Measurements from ENCODE around the gene PLXNC1. TPM values are rescaled to one million over a fixed set of nuclear protein-coding genes. Genes with fewer than 3 reads are reported as not detected.

Gene PLXNC1
- not detected in 2 replicates for total RNA-seq (2014; rRNA removed; shearing (Covaris generic))

GRCh38 chr12:94147991-94148738, at the start of gene PLXNC1:
Gene PLXNC1, plus strand, starts transcription at chr12:94148577. Its CDS starts 395 bp downstream, at chr12:94148972.
- in situ Hi-C loops (cut with HindIII; ENCODE audit: low sequenced_read_pairs) = no loop called here
- DNase-seq (ENCODE audit: low spot score) = peak; percentile 78

- in situ Hi-C loops (cut with HindIII; ENCODE audit: low sequenced_read_pairs) = no loop called here
- DNase-seq (ENCODE audit: low spot score) = no peak
These were observed 49.2 kb upstream of the PLXNC1 start for GRCh38 chr12:94099191-94099590.

GRCh38 chr12:94099632-94100031, 48.7 kb upstream of the PLXNC1 start:
- in situ Hi-C loops (cut with HindIII; ENCODE audit: low sequenced_read_pairs) = no loop called here

GRCh38 chr12:94100211-94100627, 48.2 kb upstream of the PLXNC1 start:
- DNase-seq (ENCODE audit: low spot score) = no peak
- in situ Hi-C loops (cut with HindIII; ENCODE audit: low sequenced_read_pairs) = no loop called here

More at GRCh38 chr12:94099632-94100031, 48.7 kb upstream of the PLXNC1 start:
- no peak for DNase-seq (ENCODE audit: low spot score)

GRCh38 chr12:94100990-94101737, 47.2 kb upstream of the PLXNC1 start:
- DNase-seq (ENCODE audit: low spot score) = peak; percentile 62
- in situ Hi-C loops (cut with HindIII; ENCODE audit: low sequenced_read_pairs) = no loop called here

GRCh38 chr12:94101738-94102660, 46.4 kb upstream of the PLXNC1 start:
- DNase-seq (ENCODE audit: low spot score) = peak; percentile 87
- in situ Hi-C loops (cut with HindIII; ENCODE audit: low sequenced_read_pairs) = no loop called here

- in situ Hi-C loops (cut with HindIII; ENCODE audit: low sequenced_read_pairs) = no loop called here
- no peak for DNase-seq (ENCODE audit: low spot score)
These were observed 44.4 kb upstream of the PLXNC1 start for GRCh38 chr12:94103986-94104385.

GRCh38 chr12:94107910-94108309, 40.5 kb upstream of the PLXNC1 start:
- DNase-seq (ENCODE audit: low spot score) = no peak
- in situ Hi-C loops (cut with HindIII; ENCODE audit: low sequenced_read_pairs) = no loop called here

- DNase-seq (ENCODE audit: low spot score) = no peak
- in situ Hi-C loops (cut with HindIII; ENCODE audit: low sequenced_read_pairs) = no loop called here
These were observed 39.2 kb upstream of the PLXNC1 start for GRCh38 chr12:94109160-94109559.

- in situ Hi-C loops (cut with HindIII; ENCODE audit: low sequenced_read_pairs) = no loop called here
- no peak for DNase-seq (ENCODE audit: low spot score)
These were observed 38.1 kb upstream of the PLXNC1 start for GRCh38 chr12:94110258-94110657.

GRCh38 chr12:94111302-94111701, 37.1 kb upstream of the PLXNC1 start:
- in situ Hi-C loops (cut with HindIII; ENCODE audit: low sequenced_read_pairs) = no loop called here
- no peak for DNase-seq (ENCODE audit: low spot score)

GRCh38 chr12:94112121-94112520, 36.3 kb upstream of the PLXNC1 start:
- in situ Hi-C loops (cut with HindIII; ENCODE audit: low sequenced_read_pairs) = no loop called here
- DNase-seq (ENCODE audit: low spot score) = no peak

GRCh38 chr12:94114166-94114565, 34.2 kb upstream of the PLXNC1 start:
- in situ Hi-C loops (cut with HindIII; ENCODE audit: low sequenced_read_pairs) = no loop called here
- DNase-seq (ENCODE audit: low spot score) = no peak

GRCh38 chr12:94116191-94116590, 32.2 kb upstream of the PLXNC1 start:
- in situ Hi-C loops (cut with HindIII; ENCODE audit: low sequenced_read_pairs) = no loop called here

GRCh38 chr12:94121886-94122285, 26.5 kb upstream of the PLXNC1 start:
- DNase-seq (ENCODE audit: low spot score) = no peak
- in situ Hi-C loops (cut with HindIII; ENCODE audit: low sequenced_read_pairs) = no loop called here

More at GRCh38 chr12:94116191-94116590, 32.2 kb upstream of the PLXNC1 start:
- DNase-seq (ENCODE audit: low spot score) = no peak

GRCh38 chr12:94122591-94122990, 25.8 kb upstream of the PLXNC1 start:
- in situ Hi-C loops (cut with HindIII; ENCODE audit: low sequenced_read_pairs) = no loop called here

GRCh38 chr12:94123127-94123526, 25.2 kb upstream of the PLXNC1 start:
- in situ Hi-C loops (cut with HindIII; ENCODE audit: low sequenced_read_pairs) = no loop called here
- no peak for DNase-seq (ENCODE audit: low spot score)

More at GRCh38 chr12:94122591-94122990, 25.8 kb upstream of the PLXNC1 start:
- DNase-seq (ENCODE audit: low spot score) = no peak

- DNase-seq (ENCODE audit: low spot score) = no peak
- in situ Hi-C loops (cut with HindIII; ENCODE audit: low sequenced_read_pairs) = no loop called here
These were observed 22.3 kb upstream of the PLXNC1 start for GRCh38 chr12:94126067-94126466.

Data from G401 (cell line).